Left forelimb (tissue), 1 donor: ENCODE results near the gene WDTC1.
"Not testable (repeated sequence)": the region's sequence is repeated elsewhere in the genome, so short reads cannot be mapped to it uniquely, and the experiment has no call there.

Source experiments
- DNase-seq: peaks from one replicate; pipeline ENCODE4 v3.0.0-alpha.2; 2018; ENCODE audit warnings: low spot score

WDTC1 gene

GRCh38 chr1:27253596-27253995, 19.2 kb downstream of the WDTC1 start:
- DNase-seq: no peak

GRCh38 chr1:27255136-27255535, 20.7 kb downstream of the WDTC1 start:
- no peak for DNase-seq

DNA sequence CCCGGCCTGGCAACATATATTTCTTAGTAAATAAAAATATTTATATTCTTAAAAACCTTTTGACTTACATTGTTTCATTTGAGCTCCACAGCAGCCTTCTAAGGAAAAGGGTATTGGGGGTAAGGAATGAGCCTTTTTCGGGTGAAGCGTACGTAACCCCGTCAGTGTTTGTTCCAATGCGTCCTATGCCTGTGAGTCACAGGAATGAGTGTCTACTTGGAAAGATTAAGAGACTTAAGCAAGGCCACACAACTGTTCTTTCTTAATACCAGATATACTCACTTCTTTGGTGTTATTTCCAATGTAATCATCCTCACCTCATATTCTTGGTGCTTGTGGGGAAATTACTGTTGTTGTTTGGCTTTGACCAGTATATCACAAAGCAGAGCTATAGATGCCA, 22.7 kb downstream of the WDTC1 start:
- DNase-seq: no peak

DNA sequence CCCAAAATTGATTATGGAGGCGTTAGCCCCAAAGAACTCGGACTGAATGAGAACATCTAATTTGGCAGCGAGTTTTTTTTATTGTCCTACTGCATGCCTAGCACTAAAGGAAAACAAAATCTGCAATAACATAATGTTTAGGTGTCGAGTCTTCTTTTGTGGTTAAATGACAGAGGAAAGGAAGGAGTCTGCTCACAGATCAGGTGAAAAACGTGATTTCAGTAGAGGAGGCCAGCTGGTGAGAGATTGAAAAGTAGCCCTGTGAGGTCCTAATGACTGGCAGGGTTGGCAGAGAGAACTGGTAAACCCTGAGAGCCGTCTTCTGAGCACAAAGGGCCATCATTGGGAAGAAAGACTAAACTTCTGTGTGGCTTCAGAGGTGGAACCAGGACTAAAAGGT, 24.2 kb downstream of the WDTC1 start:
- DNase-seq: no peak

- DNase-seq: no peak
Measured at GRCh38 chr1:27267153-27267552, 32.7 kb downstream of the WDTC1 start.

- DNase-seq: no peak
Measured at GRCh38 chr1:27269276-27269675, 34.8 kb downstream of the WDTC1 start.

- no peak for DNase-seq
Measured at GRCh38 chr1:27274204-27274603, 39.8 kb downstream of the WDTC1 start.

- DNase-seq: no peak
Measured at GRCh38 chr1:27275696-27276095, 41.3 kb downstream of the WDTC1 start.

DNA sequence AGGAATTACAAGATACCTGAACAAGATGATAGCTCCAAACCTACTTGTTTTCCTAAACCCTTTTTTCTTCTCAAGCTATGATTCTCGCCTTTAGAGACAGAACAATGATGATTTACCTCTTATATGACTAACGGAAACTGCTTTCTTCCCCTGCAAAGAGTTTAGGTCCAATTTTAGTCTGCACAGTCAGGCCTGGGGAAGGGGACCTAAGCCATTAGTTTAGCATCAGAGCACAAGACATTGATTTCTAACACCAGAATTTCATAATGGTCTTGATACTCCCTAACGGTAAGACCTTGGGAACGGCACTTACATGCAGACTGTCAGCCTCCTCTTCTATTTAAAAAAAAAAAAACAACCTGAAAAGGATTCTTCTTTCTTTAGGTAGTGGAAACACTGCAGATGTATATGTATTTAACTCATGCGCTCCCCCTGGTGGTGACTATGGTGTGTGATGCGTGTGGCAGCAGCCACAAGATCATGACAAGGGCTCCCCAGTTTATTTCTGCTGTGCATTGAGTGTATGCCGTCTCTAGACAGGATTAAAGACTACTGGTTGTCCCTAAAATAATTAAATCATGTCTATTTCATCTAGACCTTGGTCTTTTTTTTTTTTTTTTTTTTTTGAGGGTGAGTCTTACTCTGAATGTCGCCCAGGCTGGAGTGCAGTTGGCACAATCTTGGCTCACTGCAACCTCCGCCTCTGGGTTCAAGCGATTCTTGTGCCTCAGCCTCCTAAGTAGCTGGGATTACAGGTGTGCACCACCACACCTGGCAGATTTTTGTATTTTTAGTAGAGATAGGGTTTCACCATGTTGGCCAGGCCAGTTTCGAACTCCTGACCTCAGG, 50.2 kb downstream of the WDTC1 start:
- DNase-seq: peak; percentile 81

GRCh38 chr1:27285274-27285660, 50.8 kb downstream of the WDTC1 start:
- DNase-seq: no peak

GRCh38 chr1:27285821-27286220, 51.4 kb downstream of the WDTC1 start:
- DNase-seq: not testable (repeated sequence)

GRCh38 chr1:27289125-27289524, 54.7 kb downstream of the WDTC1 start:
- not testable (repeated sequence) for DNase-seq

GRCh38 chr1:27290581-27290980, 56.1 kb downstream of the WDTC1 start:
- DNase-seq: no peak

- no peak for DNase-seq
Measured at GRCh38 chr1:27292106-27292505, 57.7 kb downstream of the WDTC1 start.

GRCh38 chr1:27293915-27294314, 59.5 kb downstream of the WDTC1 start:
- DNase-seq: no peak

DNA sequence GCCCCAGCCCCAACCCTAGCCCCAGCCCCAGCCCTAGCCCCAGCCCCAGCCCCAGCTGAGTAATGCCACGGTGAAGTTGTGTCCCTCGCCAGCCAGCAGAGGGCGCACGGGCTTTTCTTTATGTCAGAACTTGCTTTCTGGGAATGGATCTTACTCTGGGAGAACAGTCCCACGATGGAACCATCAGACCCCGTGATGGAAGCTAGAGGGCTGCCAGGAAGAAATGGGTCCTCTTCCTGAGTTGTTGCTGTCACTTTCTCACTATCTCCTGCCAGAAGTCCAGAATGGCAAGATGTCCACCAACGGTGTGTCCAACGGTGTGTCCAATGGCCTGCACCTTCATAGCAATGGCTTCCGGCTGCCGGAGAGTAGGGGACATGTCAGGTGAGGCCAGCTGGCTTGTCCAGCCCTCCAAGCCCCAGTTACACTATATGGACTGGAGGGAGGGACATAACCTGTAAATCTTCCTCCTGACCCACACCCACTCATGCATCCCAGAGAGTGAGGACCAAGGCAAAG, 62.4 kb downstream of the WDTC1 start:
- DNase-seq: peak; percentile 79

- peak; percentile 18 for DNase-seq
Measured at GRCh38 chr1:27297903-27298302, 63.5 kb downstream of the WDTC1 start.

DNA sequence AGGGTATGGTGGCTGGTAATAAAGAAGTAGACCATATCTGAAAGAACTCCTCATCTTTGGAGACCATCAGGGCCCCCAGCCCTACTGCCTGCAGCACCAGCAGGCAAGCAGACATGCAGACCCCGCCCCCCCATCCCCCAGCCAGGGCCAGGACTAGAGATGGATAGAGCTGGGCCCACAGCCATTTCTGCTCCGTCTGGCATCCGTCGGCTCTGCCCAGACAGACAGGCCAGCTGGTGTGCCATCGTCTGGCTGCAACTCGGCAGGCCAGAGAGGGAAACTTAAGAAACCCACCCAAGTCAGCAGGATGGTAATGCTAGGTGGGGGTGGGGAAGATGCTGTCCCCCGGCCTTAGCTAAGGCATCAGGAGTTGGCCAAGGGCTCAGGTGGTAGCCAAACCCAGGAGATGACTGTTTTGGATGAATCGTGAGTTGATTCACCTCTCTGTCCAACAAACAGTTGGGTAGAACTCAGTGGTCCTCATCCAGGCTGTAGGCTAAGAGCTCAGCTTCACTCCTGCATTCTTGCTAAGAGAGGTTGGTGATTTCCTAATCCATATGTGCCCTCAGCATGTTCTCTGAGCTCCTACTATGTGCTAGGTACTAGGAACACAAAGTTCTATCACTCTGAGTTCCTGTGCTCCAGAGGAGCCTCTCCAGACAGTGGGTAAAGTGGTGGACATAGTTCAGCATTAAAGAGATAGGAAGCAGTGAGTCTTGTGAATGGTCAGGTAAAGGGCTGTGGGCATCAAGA, 64.4 kb downstream of the WDTC1 start:
- peak; percentile 64 for DNase-seq

DNA sequence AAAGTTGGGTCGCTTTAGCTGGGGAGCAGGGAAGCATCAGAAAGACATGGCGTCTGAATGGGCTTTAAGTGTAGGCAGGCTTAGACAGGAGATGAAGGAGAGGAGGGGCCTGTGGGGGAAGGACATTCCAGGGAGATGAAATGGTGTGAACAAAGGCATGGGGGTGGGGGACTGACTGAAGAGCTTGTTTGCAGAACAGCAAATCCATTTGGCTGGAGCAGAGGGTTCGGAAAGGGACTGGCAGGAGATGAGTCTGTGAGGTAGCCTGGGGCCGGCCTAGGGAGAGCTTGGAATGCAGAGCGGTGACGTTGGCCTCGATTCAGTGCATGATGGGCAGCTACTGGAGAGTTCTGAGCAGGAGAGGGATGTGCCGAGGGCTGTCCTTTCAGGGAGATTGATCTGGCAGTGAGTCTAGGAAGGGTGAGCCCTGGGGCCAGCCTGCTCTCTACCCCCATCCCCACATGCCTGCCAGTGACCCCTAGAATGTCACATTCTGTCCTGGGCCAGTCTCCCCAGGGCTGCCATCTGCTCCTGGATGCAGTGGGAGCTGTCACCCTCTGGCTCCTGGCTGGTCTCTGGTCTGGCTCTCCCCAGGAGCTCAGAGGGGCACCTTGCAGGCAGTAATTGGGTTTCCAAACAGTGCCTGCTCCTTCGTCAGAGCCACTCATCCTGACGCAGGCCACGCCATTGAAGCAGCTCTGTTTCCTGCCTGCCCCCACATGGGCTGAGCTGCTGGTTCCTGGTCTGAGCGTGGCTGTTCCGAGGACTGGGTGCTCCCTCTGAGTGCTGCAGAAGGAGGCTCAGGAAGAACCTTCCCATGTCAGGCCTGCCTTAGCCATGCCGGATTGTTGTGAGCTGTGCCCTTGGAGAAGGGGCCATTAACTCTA, 65.2 kb downstream of the WDTC1 start:
- peak; percentile 86 for DNase-seq

DNA sequence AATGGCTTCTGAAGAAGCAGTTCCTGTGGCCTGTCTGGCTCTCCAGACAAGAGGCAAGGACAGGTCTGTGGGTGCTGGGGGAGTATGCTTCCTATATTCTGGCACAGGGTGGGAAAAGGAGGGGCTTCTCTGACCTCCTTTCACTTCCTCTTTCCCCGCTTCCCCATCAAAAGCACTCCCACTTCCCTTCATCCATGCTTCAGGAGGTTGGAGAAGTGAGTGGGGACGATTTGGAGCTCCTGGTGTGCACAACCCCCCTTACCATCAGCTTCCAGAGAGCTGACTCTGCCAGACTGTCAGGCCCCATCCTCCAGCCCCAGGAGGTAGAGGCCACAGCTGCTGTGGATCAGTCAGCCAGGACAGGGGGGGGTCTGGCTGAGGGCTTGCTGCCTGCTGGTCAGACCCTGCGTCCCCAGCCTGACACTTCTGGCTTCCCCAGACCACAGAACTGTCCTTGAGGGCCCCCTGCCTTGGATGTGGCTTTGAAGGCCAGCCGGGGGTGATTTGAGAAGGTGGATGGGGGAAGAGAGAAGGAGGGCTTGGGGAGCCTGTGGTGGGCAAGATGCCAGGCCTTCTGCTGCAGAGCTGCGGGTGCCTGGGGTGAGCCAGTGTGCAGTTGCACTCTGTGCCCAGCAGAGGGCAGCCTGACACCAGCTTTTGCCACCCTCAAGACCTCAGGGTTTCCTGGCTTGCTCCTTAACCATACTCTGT, 66.1 kb downstream of the WDTC1 start:
- DNase-seq: peak; percentile 92

DNA sequence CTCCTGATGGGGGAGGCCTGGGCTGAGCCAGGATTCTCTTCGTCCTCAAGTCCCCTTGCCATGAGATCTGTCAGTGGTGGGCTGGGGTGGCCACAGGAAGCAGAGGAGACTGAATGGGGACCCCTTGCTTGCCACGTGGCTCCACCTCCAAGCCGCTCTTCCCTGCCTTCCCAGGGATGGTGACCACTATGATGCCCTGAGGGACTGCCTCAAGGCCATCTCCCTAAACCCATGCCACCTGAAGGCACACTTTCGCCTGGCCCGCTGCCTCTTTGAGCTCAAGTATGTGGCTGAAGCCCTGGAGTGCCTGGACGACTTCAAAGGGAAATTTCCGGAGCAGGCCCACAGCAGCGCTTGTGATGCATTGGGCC, 66.6 kb downstream of the WDTC1 start:
- no peak for DNase-seq
